HepG2 (cell line): ENCODE measurements around the gene RTEL1.

Experiments used
- ZBTB39 ChIP-seq: sonication (generic); formaldehyde crosslinking; IDR thresholded peaks from 2 replicates; pipeline ENCODE4 v1.5.0; 2020; ENCODE audit warnings: missing genetic modification reagents
- ZNF891 ChIP-seq: sonication (generic); formaldehyde crosslinking; IDR thresholded peaks from 2 replicates; pipeline ENCODE4 v1.5.0; 2020; ENCODE audit warnings: mild to moderate bottlenecking, missing genetic modification reagents

GRCh38 chr20:63739130-63740069, 81.3 kb downstream of the RTEL1 start, which contains the start of gene SLC2A4RG:
- TF ChIP-seq ZNF891 (CRISPR knock-in tag) (peak; percentile 82), ZBTB39 (CRISPR knock-in tag) (no peak)
